Measurements from ENCODE around the gene OR11H6. TPM values are rescaled to one million over a fixed set of nuclear protein-coding genes. Genes with fewer than 3 reads are reported as not detected.
"Not testable (repeated sequence)": the region's sequence is repeated elsewhere in the genome, so short reads cannot be mapped to it uniquely, and the experiment has no call there.

OR11H6 gene
- total and polyA plus RNA-seq, 5 experiments from 2014 or later = not detected

GRCh38 chr14:20197459-20197858, 26.1 kb upstream of the OR11H6 start:
- H3K27me3 Mint-ChIP-seq = peaks cover 9 to 33% (median 21%) of the 10 kb centered on the region in 5 donors
- no peaks in the 10 kb centered on the region for H3K9me3 Mint-ChIP-seq
- no peak overlapping the region for H3K4me3 Mint-ChIP-seq
- peaks cover 0 to 3% (median 0%) of the 10 kb centered on the region in 4 donors for H3K4me1 Mint-ChIP-seq
- no peak for ATAC-seq
- no peak overlapping the region for H3K27ac Mint-ChIP-seq
- H3K36me3 Mint-ChIP-seq = no peaks in the 10 kb centered on the region
- POLR2A ChIA-PET = no interaction called here
- DNase-seq = no peak

- Mint-ChIP-seq H3K9me3 (no peaks in the 10 kb centered on the region), H3K4me1 (peaks cover 0 to 4% (median 0%) of the 10 kb centered on the region in 4 donors), H3K4me3 (no peak overlapping the region), H3K27me3 (peaks cover 11 to 27% (median 20%) of the 10 kb centered on the region in 5 donors), H3K36me3 (no peaks in the 10 kb centered on the region), H3K27ac (no peak overlapping the region)
- DNase-seq (no peak), ATAC-seq (no peak)
- POLR2A ChIA-PET = no interaction called here
These were observed 24.5 kb upstream of the OR11H6 start for GRCh38 chr14:20198991-20199390.

DNA sequence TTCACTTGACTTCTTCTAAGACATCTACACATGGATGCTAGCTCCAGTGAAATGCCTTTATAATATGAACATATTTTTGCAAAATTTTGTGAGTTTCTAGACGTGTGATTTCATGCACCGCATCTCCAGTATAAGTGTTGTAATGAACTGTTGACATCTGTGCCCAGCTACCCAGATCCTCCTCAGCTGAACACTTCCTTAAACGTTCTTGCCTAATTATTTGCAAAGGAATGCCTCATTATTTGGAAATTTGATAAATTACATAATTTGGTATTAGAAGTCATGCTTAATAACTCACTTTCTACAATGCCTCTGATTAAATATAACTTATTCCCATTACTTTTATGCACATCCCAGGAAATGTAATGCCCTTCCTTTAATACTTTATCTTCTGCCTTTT, 18.8 kb upstream of the OR11H6 start:
- peaks cover 3 to 18% (median 5%) of the 10 kb centered on the region in 5 donors for H3K27me3 Mint-ChIP-seq
- ATAC-seq (no peak), DNase-seq (no peak)
- H3K27ac Mint-ChIP-seq = no peak overlapping the region
- POLR2A ChIA-PET = no interaction called here
- peaks cover 0 to 6% (median 0%) of the 10 kb centered on the region in 3 donors for H3K36me3 Mint-ChIP-seq
- H3K9me3 Mint-ChIP-seq = peaks cover 0 to 4% (median 0%) of the 10 kb centered on the region in 9 donors
- peaks cover 0 to 1% (median 0%) of the 10 kb centered on the region in 4 donors for H3K4me1 Mint-ChIP-seq
- H3K4me3 Mint-ChIP-seq = no peak overlapping the region

DNA sequence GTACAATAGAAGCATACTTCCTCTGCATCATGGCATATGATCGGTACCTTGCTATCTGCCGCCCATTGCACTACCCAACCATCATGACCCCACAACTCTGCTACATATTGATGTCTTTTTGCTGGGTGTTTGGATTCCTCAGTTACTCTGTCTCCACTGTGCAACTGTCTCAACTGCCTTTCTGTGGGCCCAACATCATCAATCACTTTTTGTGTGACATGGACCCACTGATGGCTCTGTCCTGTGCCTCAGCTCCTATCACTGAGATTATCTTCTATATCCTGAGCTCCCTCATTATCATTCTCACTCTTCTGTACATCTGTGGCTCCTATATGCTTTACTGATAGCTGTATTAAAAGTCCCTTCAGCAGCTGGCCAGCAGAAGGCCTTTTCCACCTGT, 13.9 kb upstream of the OR11H6 start:
- POLR2A ChIA-PET = no interaction called here
- no peak overlapping the region for H3K27ac Mint-ChIP-seq

GRCh38 chr14:20212406-20212805, 11.1 kb upstream of the OR11H6 start:
- H3K27me3 Mint-ChIP-seq = peaks cover 7 to 20% (median 8%) of the 10 kb centered on the region in 5 donors
- H3K27ac Mint-ChIP-seq, H3K9me3 Mint-ChIP-seq, DNase-seq, H3K36me3 Mint-ChIP-seq, ATAC-seq, POLR2A ChIA-PET, H3K4me3 Mint-ChIP-seq, H3K4me1 Mint-ChIP-seq: not testable (repeated sequence)

More for the DNA sequence above, 13.9 kb upstream of the OR11H6 start:
- H3K36me3 Mint-ChIP-seq = peaks cover 0 to 6% (median 0%) of the 10 kb centered on the region in 3 donors
- DNase-seq (no peak), ATAC-seq (no peak)
- no peak overlapping the region for H3K4me3 Mint-ChIP-seq
- peaks cover 0 to 21% (median 7%) of the 10 kb centered on the region in 5 donors for H3K27me3 Mint-ChIP-seq
- peaks cover 0 to 2% (median 0%) of the 10 kb centered on the region in 4 donors for H3K4me1 Mint-ChIP-seq
- H3K9me3 Mint-ChIP-seq = peaks cover 0 to 6% (median 0%) of the 10 kb centered on the region in 9 donors

DNA sequence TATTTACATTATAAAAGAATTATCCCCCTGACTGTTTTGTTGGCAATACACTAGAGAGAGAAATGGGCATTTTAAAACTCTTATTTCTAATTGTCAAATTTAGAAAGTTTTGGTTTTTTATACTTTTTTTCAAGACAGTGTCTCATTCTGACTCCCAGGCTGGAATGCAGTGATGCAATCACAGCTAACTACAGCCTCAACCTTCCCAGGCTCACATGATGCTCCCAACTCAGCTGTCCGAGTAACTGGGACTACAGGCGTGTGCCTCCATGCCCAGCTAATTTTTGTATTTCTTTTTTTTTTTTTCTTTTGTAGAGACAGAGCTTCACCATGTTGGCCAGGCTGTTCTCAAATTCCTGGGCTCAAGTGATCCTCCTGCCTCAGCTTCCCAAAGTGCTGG, 8.3 kb upstream of the OR11H6 start:
- H3K4me1 Mint-ChIP-seq = peaks cover 0 to 2% (median 0%) of the 10 kb centered on the region in 4 donors
- no peak overlapping the region for H3K4me3 Mint-ChIP-seq
- no peak for ATAC-seq
- POLR2A ChIA-PET = no interaction called here
- no peak for DNase-seq
- no peak overlapping the region for H3K27ac Mint-ChIP-seq
- H3K27me3 Mint-ChIP-seq = peaks cover 6 to 20% (median 8%) of the 10 kb centered on the region in 5 donors
- peaks cover 0 to 4% (median 0%) of the 10 kb centered on the region in 9 donors for H3K9me3 Mint-ChIP-seq
- no peaks in the 10 kb centered on the region for H3K36me3 Mint-ChIP-seq

DNA sequence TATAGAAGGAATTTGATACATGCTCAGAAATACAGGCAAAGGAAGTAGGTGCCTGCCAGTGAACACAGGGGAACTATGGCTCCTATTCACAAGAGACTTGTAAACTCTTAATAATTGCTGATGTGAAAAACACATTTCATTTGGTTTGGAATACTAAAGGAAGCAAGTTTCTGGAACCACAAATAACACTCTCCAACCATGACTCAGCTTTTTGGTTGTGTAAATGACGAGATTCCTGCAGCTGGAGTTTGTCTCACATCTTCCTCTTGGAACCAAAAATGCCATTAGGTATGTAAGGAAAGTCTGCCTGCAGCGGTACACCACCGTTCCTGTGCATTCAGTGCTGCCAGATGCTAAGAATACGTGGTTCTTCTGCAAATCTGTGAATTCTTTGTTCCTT, 4.5 kb upstream of the OR11H6 start:
- DNase-seq (no peak), ATAC-seq (no peak)
- peaks cover 0 to 4% (median 0%) of the 10 kb centered on the region in 9 donors for H3K9me3 Mint-ChIP-seq
- H3K4me1 Mint-ChIP-seq = no peaks in the 10 kb centered on the region
- POLR2A ChIA-PET = no interaction called here
- no peaks in the 10 kb centered on the region for H3K36me3 Mint-ChIP-seq
- no peak overlapping the region for H3K27ac Mint-ChIP-seq
- peaks cover 5 to 19% (median 12%) of the 10 kb centered on the region in 5 donors for H3K27me3 Mint-ChIP-seq
- H3K4me3 Mint-ChIP-seq = no peak overlapping the region

- Mint-ChIP-seq H3K4me1 (no peaks in the 10 kb centered on the region), H3K4me3 (no peak within 1 kb of the TSS), H3K27me3 (peaks cover 5 to 16% (median 11%) of the 10 kb centered on the region in 5 donors), H3K36me3 (peaks cover 0 to 11% (median 0%) of the 10 kb centered on the region in 3 donors), H3K27ac (no peak within 1 kb of the TSS), H3K9me3 (peaks cover 0 to 46% (median 13%) of the 10 kb centered on the region in 9 donors)
- no peak for ATAC-seq
- POLR2A ChIA-PET = no interaction called here
- no peak for DNase-seq
These were observed 5.2 kb downstream of the OR11H6 start, which contains the start of gene OR11H7 for GRCh38 chr14:20228681-20229080. TSS of gene OR11H7 (plus strand) at chr14:20228981.

DNA sequence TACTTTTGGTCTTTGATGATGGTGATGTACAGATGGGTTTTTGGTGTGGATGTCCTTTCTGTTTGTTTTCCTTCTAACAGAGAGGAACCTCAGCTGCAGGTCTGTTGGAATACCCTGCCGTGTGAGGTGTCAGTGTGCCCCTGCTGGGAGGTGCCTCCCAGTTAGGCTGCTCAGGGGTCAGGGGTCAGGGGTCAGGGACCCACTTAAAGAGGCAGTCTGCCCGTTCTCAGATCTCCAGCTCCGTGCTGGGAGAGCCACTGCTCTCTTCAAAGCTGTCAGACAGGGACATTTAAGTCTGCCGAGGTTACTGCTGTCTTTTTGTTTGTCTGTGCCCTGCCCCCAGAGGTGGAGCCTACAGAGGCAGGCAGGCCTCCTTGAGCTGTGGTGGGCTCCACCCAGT, 11.9 kb downstream of the OR11H6 start:
- H3K27me3 Mint-ChIP-seq, H3K4me3 Mint-ChIP-seq, H3K4me1 Mint-ChIP-seq, H3K36me3 Mint-ChIP-seq, POLR2A ChIA-PET, DNase-seq, ATAC-seq, H3K27ac Mint-ChIP-seq: not testable (repeated sequence)
- H3K9me3 Mint-ChIP-seq = peaks cover 0 to 17% (median 1%) of the 10 kb centered on the region in 9 donors

DNA sequence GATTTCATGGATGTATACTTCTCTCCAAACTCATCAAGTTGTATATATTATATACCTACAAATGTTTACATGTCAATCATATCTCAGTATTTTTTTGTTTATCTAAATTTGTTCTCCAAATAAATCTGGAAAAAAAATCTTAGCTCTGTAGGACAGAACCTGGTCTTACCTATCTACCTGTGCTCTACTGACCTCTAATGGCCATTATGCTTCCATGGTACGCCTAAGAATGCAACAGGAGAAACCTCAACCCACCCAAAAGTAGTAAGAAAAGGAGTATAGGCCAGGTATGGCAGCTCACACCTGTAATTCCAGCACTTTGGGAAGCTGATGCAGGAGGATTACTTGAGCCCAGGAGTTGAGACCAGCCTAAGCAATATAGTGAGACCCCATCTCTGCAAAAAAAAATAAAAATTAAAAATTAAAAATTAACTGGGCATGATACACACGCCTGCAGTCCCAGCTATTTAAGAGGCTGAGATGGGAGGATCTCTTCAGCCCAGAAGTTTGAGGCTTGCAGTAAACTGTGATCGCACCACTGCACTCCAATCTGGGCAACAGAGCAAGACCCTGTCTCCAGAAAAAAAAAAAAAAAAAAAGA, 24.2 kb downstream of the OR11H6 start:
- POLR2A ChIA-PET = no interaction called here
- Mint-ChIP-seq H3K27me3 (no peaks in the 10 kb centered on the region), H3K4me1 (no peaks in the 10 kb centered on the region), H3K27ac (no peak overlapping the region), H3K4me3 (no peak overlapping the region), H3K36me3 (peaks cover 3 to 13% (median 9%) of the 10 kb centered on the region in 3 donors), H3K9me3 (peaks cover 0 to 26% (median 12%) of the 10 kb centered on the region in 9 donors)
- ATAC-seq = no peak
- DNase-seq = no peak

GRCh38 chr14:20262642-20263128, 39.2 kb downstream of the OR11H6 start:
- Mint-ChIP-seq H3K4me3 (no peak overlapping the region), H3K4me1 (no peaks in the 10 kb centered on the region), H3K27me3 (no peaks in the 10 kb centered on the region), H3K27ac (no peak overlapping the region), H3K9me3 (peaks cover 0 to 3% (median 0%) of the 10 kb centered on the region in 9 donors), H3K36me3 (peaks cover 10 to 30% (median 23%) of the 10 kb centered on the region in 3 donors)
- POLR2A ChIA-PET = interaction anchor here (0.9 kb wide), 1 partner anchor 16 kb away, joined by 3 read pairs; no protein-coding TSS in a partner anchor
- DNase-seq (no peak), ATAC-seq (no peak)

DNA sequence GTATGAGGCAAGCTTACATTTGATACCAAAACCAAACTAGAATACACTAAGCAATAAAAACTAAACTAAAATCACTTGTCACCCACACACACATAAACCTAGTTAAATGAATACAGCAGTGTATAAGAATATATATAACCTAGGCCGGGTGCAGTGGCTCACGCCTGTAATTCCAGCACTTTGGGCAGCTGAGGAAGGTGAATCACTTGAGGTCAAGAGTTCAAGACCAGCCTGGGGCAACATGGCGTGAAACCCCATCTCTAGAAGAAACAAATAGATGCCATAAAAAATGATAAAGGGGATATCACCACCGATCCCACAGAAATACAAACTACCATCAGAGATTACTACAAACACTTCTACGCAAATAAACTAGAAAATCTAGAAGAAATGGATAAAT, 40.9 kb downstream of the OR11H6 start:
- H3K4me3 Mint-ChIP-seq, H3K4me1 Mint-ChIP-seq, ATAC-seq, H3K9me3 Mint-ChIP-seq, H3K27ac Mint-ChIP-seq, H3K27me3 Mint-ChIP-seq, POLR2A ChIA-PET, DNase-seq: not testable (repeated sequence)
- peaks cover 10 to 35% (median 23%) of the 10 kb centered on the region in 3 donors for H3K36me3 Mint-ChIP-seq

DNA sequence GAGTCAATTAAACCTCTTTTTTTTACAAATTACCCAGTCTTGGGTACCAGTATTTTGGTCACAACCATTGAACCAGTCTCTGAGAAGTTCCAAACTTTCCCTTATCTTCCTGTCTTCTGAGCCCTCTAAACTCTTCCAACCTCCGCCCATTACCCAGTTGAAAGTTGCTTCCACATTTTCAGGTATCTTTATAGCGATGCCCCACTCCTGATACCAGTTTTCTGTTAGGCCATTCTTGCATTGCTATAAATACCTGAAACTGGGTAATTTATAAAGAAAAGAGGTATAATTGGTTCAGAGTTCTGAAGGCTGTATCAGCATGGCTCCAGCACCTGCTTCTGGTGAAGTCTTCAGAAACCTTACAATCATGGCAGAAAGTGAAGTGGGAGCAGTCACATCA, 50.6 kb downstream of the OR11H6 start:
- H3K36me3 Mint-ChIP-seq = peaks cover 27 to 59% (median 44%) of the 10 kb centered on the region in 3 donors
- no peak overlapping the region for H3K27ac Mint-ChIP-seq
- H3K9me3 Mint-ChIP-seq = peaks cover 21 to 58% (median 37%) of the 10 kb centered on the region in 9 donors
- H3K27me3 Mint-ChIP-seq = no peaks in the 10 kb centered on the region
- DNase-seq (no peak), ATAC-seq (no peak)
- H3K4me3 Mint-ChIP-seq = no peak overlapping the region
- H3K4me1 Mint-ChIP-seq = peaks cover 7 to 11% (median 8%) of the 10 kb centered on the region in 4 donors
- POLR2A ChIA-PET = no interaction called here
